Tongue (tissue), 2 donors: ENCODE data around the gene ADGRL1. TPM values are rescaled to one million over a fixed set of nuclear protein-coding genes. Genes with fewer than 3 reads are reported as not detected.
"Not testable (repeated sequence)": the region's sequence is repeated elsewhere in the genome, so short reads cannot be mapped to it uniquely, and the experiment has no call there.

Experiments
- DNase-seq: peaks from one replicate; pipeline ENCODE4 v3.0.0-alpha.2; 2015
- total RNA-seq: library from RNA; depleted of rRNA; stranded (reverse); fragments of >200 nt; gene quantifications from one replicate; pipeline ENCODE4 v1.2.3, GENCODE V29; 2014

ADGRL1 gene
- 18.2 TPM for total RNA-seq

- DNase-seq = not testable (repeated sequence)
These were observed at the start of gene ADGRL1 for GRCh38 chr19:14205452-14206287. Gene ADGRL1 (minus strand): TSS chr19:14206169. CDS start chr19:14183602, 22,567 bp downstream.

GRCh38 chr19:14255316-14255715 lies 49.3 kb upstream of the ADGRL1 start:
- DNase-seq = not testable (repeated sequence)

GRCh38 chr19:14253822-14254599 lies 48.0 kb upstream of the ADGRL1 start:
- peak; percentile 44 for DNase-seq

GRCh38 chr19:14252136-14252535 lies 46.2 kb upstream of the ADGRL1 start:
- not testable (repeated sequence) for DNase-seq

GRCh38 chr19:14250870-14251269 lies 44.9 kb upstream of the ADGRL1 start:
- DNase-seq = no peak

GRCh38 chr19:14250315-14250714 lies 44.3 kb upstream of the ADGRL1 start:
- DNase-seq = not testable (repeated sequence)

- not testable (repeated sequence) for DNase-seq
These were observed 43.9 kb upstream of the ADGRL1 start for GRCh38 chr19:14249891-14250290.

GRCh38 chr19:14249012-14249754 lies 43.2 kb upstream of the ADGRL1 start:
- DNase-seq = peak; percentile 63

GRCh38 chr19:14248578-14249011 lies 42.6 kb upstream of the ADGRL1 start:
- peak; percentile 95 for DNase-seq

- DNase-seq = peak; percentile 43
These were observed 41.8 kb upstream of the ADGRL1 start for GRCh38 chr19:14247548-14248471.

GRCh38 chr19:14247205-14247547 lies 41.2 kb upstream of the ADGRL1 start:
- not testable (repeated sequence) for DNase-seq

GRCh38 chr19:14244393-14244792 lies 38.4 kb upstream of the ADGRL1 start:
- not testable (repeated sequence) for DNase-seq

- DNase-seq = not testable (repeated sequence)
These were observed 37.7 kb upstream of the ADGRL1 start for GRCh38 chr19:14243718-14244117.

- no peak for DNase-seq
These were observed 31.3 kb upstream of the ADGRL1 start for GRCh38 chr19:14237014-14237941.

GRCh38 chr19:14232945-14233344 lies 27.0 kb upstream of the ADGRL1 start:
- not testable (repeated sequence) for DNase-seq

GRCh38 chr19:14228446-14229071 lies 22.6 kb upstream of the ADGRL1 start:
- peak; percentile 37 for DNase-seq

GRCh38 chr19:14226498-14226897 lies 20.5 kb upstream of the ADGRL1 start:
- DNase-seq = not testable (repeated sequence)

GRCh38 chr19:14222886-14223285 lies 16.9 kb upstream of the ADGRL1 start:
- no peak for DNase-seq

GRCh38 chr19:14221345-14221744 lies 15.4 kb upstream of the ADGRL1 start:
- DNase-seq = peak; percentile 33
